Fibroblast of skin of abdomen (primary cell): ENCODE measurements around the gene SPCS3.
"Not testable (repeated sequence)": the region's sequence is repeated elsewhere in the genome, so short reads cannot be mapped to it uniquely, and the experiment has no call there.

Experiments
- DNase-seq: peaks from one replicate; pipeline ENCODE4 v3.0.0-alpha.2; 2013

SPCS3 gene

GRCh38 chr4:176306837-176307665, 12.7 kb upstream of the SPCS3 start:
- no peak for DNase-seq

DNA sequence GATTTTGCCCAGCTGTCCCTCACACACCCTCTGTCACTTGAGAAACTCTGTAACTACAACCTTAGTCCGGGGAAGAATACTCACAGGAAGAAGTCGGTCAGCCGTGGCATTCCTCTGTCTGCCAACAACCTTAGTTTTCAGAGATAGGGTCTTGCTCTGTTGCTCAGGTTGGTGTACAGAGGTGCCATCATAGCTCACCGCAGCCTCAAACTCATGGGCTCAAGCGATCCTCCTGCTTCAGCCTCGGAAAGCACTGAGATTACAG, 12.2 kb upstream of the SPCS3 start:
- DNase-seq = no peak

GRCh38 chr4:176308441-176308840, 11.3 kb upstream of the SPCS3 start:
- DNase-seq = no peak

- no peak for DNase-seq
Observed at GRCh38 chr4:176309046-176309445, 10.7 kb upstream of the SPCS3 start.

- DNase-seq = no peak
Observed at GRCh38 chr4:176309772-176310171, 10.0 kb upstream of the SPCS3 start.

DNA sequence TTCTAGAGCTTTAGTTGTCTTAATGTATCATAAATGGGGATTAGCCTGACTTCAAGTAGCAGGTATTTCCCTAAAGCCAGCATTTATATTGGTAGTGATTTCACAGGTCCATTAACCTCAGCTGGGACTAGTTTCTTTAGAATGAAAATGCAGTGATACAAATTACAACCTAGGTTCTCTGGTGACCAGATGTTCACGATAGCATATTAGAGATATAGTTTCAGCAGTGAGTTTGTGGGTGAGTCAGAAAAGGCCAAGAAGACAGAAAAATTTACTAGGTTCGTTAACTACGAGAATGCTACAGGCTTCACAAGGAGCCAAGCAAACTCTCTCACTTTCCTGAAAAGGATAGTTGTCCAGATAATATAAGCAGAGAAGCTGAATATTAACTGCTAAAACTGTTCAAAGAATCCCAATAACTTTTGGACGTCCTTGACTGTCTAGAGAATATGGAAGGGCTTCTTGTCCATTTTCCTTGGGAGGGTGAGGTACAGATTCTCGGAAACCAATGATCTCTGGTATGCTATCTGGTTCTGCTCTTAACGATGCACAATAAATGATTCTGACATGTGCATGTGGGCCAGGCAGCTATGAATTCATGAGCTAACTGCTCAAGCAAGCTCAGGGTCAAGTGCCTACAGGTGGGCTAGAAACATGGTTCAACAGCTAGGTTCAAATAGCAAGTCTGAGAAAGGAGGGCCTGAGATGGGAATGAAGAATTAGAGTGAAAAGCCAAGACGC, 6.0 kb upstream of the SPCS3 start:
- peak; percentile 63 for DNase-seq

DNA sequence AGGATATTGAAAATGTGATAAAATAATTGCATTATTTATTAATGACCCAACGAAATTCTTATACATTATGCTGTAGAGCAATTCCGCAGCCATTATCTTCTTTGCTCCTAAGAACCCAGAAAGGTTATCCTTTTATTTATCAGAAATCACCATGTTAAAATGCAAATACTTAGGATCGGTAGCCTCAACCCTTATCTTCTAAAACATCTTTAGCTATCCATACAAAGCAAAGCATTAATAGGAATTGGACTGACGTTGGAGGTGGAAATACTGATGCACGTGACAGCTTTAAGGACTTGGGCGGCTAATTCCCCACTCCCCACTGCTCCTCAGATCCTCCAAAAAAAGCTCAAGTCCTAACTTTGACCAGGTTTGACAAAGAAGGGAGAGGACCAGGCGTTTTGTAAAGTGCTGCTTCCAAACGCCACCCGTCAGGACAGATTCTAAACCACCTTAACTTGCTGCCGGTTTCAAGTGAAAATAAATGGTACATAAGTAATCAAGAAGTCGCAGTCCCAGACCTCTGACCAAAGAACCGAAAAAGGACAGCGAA, 539 bp upstream of the SPCS3 start:
- DNase-seq = no peak

DNA sequence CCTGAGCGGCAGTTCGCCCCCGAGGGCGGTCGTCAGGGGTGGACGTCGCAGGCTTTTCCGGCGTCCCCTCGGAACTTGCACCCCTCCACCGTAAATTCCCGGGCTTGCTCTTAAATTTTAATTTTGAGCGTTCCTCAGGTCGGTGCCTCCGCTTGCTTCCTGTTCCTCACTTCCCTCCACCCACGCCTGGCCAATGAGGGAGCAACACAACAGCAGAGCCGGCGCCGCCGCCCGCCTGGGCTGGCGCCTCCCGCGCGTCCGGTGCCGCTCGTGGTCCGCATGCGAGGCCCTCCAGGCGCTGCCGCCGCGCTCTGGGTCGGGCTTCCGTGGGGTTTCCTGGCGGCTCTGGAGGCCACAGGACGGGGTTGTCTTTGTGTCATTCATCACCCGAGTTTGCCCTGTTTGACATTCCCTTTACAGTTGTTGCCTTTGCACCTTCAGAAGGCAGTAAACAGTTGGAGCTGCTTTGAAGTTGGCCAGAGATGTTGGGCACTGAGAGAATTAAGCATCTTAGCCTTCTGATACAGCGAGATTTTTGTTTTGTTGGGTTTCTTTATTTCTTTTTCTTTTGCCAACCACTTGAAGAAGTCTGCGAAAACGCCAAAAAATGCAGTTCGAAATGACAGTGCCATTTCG, 692 bp downstream of the SPCS3 start:
- peak; percentile 88 for DNase-seq

DNA sequence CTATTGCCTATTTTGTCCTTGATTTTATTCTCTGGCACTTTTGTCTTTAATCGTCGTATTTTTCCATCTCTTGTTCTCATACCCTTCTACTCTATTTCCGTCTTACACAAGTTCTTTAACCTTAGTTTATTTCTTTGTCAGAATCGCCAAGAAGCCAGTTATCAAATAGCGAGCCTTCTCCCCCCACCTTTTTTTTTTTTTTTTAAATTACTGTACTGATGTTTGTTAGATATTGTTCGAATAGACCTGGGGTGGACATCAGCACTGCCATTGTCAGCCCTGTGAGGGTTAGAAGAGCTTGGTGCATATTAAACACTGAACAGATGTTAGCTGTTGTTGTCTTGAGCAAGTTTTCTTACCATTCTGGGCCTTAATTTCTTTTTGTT, 1.2 kb downstream of the SPCS3 start:
- DNase-seq = no peak

GRCh38 chr4:176321589-176321988, 1.8 kb downstream of the SPCS3 start:
- no peak for DNase-seq

- DNase-seq = no peak
Observed at GRCh38 chr4:176323511-176324160, 3.9 kb downstream of the SPCS3 start.

- not testable (repeated sequence) for DNase-seq
Observed at GRCh38 chr4:176324876-176325275, 5.1 kb downstream of the SPCS3 start.

GRCh38 chr4:176333076-176333475, 13.3 kb downstream of the SPCS3 start:
- DNase-seq = peak; percentile 59

DNA sequence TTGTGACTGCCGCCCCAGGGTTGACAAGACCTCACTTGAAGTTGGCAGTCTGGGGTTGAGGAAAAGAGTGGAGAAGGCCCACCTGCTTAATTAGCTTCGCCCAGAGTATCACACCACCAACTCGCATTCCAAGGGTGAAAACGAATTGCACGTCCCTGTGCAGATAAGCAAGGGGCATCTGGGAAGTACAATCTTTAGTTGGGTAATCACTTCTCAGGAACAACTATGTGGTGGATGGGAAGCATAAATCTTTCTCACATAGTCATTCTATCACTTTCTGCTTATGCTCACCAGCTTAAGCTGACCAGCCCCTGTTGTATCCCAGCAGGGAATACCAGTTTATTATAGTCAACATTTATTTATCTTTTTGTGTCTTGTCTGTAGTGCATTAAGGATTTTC, 14.3 kb downstream of the SPCS3 start:
- DNase-seq = no peak

- DNase-seq = peak; percentile 67
Observed at GRCh38 chr4:176335421-176335820, 15.7 kb downstream of the SPCS3 start.

- no peak for DNase-seq
Observed at GRCh38 chr4:176339936-176340761, 20.4 kb downstream of the SPCS3 start.

- peak; percentile 65 for DNase-seq
Observed at GRCh38 chr4:176340871-176341685, 21.3 kb downstream of the SPCS3 start.

DNA sequence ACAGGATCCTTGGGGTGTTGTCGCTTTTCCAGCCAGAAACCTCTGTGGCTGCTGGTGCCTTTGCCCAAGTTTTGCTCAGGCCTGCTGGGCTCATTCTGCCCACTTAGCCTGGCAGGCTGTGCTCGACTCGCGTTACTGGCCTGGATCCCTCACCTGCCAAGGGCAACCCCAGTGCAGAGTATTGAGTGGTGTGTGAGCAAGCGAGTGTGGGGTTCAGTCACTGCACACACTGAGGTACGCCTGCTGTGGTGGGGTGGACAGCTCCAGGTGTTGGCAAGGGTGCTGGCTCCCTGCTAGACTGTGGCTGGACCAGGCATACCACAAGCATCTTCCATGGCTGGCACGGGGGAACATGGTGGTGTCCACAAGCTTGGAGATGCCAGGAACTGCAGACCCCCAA, 22.6 kb downstream of the SPCS3 start:
- DNase-seq = no peak

- no peak for DNase-seq
Observed at GRCh38 chr4:176343286-176343685, 23.5 kb downstream of the SPCS3 start.

- peak; percentile 49 for DNase-seq
Observed at GRCh38 chr4:176345346-176345745, 25.6 kb downstream of the SPCS3 start.

DNA sequence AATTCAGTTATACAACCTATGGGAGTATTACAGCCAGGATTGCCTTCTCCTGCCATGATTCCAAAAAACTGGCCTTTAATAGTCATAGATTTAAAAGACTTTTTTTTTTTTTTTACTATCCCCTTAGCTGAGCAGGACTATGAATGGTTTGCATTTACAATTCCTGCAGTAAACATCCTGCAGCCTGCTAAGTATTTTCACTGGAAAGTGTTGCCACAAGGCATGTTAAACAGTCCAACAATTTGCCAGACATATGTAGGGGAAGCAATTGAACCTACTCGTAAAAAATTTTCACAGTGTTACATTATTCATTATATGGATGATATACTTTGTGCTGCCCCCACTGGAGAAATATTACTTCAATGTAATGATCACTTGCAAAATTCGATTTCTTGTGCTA, 27.1 kb downstream of the SPCS3 start:
- DNase-seq = peak; percentile 45
